OCI-LY7 (cell line): ENCODE data around the gene HS1BP3. TPM values are rescaled to one million over a fixed set of nuclear protein-coding genes. Genes with fewer than 3 reads are reported as not detected.

Source experiments
- BruUV-seq: library from RNA; stranded (reverse); fragments of 400-500 nt; replicated peaks from 2 replicates; lab custom pipeline; 2021; lab: Mats Ljungman, UMichigan
- CTCF ChIA-PET: fragments of 300-600 bp; sonication (Branson Sonifier 250); formaldehyde crosslinking; loops from one replicate; lab custom pipeline; 2022; ENCODE audit warnings: antibody characterized with exemption; ENCODE audit not compliant: unreplicated experiment; lab: Charles Lee
- POLR2A ChIA-PET: fragments of 300-600 bp; sonication (Branson Sonifier 250); formaldehyde crosslinking; loops from one replicate; lab custom pipeline; 2022; ENCODE audit warnings: antibody characterized with exemption; lab: Charles Lee
- DNase-seq: peaks from one replicate; pipeline ENCODE4 v3.0.0-alpha.2; 2015; ENCODE audit warnings: low spot score
- H2AFZ ChIP-seq: fragments of 200-600 bp; sonication (generic), shearing (Covaris generic); 2 replicates; pipeline ENCODE4 v1.6.1; 2014; ENCODE audit warnings: mild to moderate bottlenecking, antibody characterized with exemption, low read length, moderate library complexity
- H3K27ac ChIP-seq: fragments of 200-600 bp; sonication (generic); 2 replicates; pipeline ENCODE4 v1.5.1; 2014; ENCODE audit warnings: mixed run types, low read depth, mild to moderate bottlenecking, moderate library complexity, low read length, inconsistent platforms; ENCODE audit not compliant: poor library complexity, severe bottlenecking
- H3K36me3 ChIP-seq: fragments of 200-600 bp; sonication (generic); 2 replicates; pipeline ENCODE4 v1.6.1; 2014; ENCODE audit warnings: mild to moderate bottlenecking, antibody characterized with exemption, low read length, moderate library complexity, mixed read lengths; ENCODE audit not compliant: insufficient read depth
- H3K4me1 ChIP-seq: fragments of 200-600 bp; sonication (generic); 2 replicates; pipeline ENCODE4 v1.5.1; 2014; ENCODE audit warnings: mild to moderate bottlenecking, low read length; ENCODE audit not compliant: insufficient read depth, poor library complexity, severe bottlenecking
- H3K4me2 ChIP-seq: fragments of 200-600 bp; sonication (generic); 2 replicates; pipeline ENCODE4 v1.6.1; 2014; ENCODE audit warnings: mild to moderate bottlenecking, low read length
- H3K4me3 ChIP-seq: fragments of 200-600 bp; sonication (generic); 2 replicates; pipeline ENCODE4 v1.5.1; 2014; ENCODE audit warnings: mild to moderate bottlenecking, low read depth, low read length; ENCODE audit not compliant: poor library complexity, severe bottlenecking
- H3K79me2 ChIP-seq: fragments of 200-600 bp; sonication (generic); 2 replicates; pipeline ENCODE4 v1.6.1; 2016; ENCODE audit warnings: low read depth, mild to moderate bottlenecking, low read length, moderate library complexity, mixed read lengths; ENCODE audit not compliant: insufficient read depth
- H3K9me2 ChIP-seq: fragments of 200-600 bp; sonication (generic); 2 replicates; pipeline ENCODE4 v1.6.1; 2016; ENCODE audit warnings: mild to moderate bottlenecking, low read length, mixed read lengths; ENCODE audit not compliant: insufficient read depth
- H3K9me3 ChIP-seq: fragments of 200-600 bp; sonication (generic); 2 replicates; pipeline ENCODE4 v1.6.1; 2014; ENCODE audit warnings: mild to moderate bottlenecking, mixed run types, low read length, mixed read lengths
- H4K20me1 ChIP-seq: fragments of 200-600 bp; sonication (generic); 2 replicates; pipeline ENCODE4 v1.6.1; 2014; ENCODE audit warnings: mild to moderate bottlenecking, antibody characterized with exemption, low read length, moderate library complexity, mixed read lengths; ENCODE audit not compliant: insufficient read depth
- EZH2phosphoT487 ChIP-seq: fragments of 200-600 bp; sonication (generic); IDR thresholded peaks from 2 replicates; pipeline ENCODE4 v1.6.1; 2018; ENCODE audit warnings: low read depth, borderline replicate concordance, mild to moderate bottlenecking, mixed run types, antibody characterized with exemption, low read length, moderate library complexity, mixed read lengths
- intact Hi-C: fragments of 100-400 bp; cut with micrococcal nuclease; formaldehyde crosslinking; loops from one replicate; pipeline ENCODE4 v1.10.0; 2022; ENCODE audit not compliant: unreplicated experiment
- total RNA-seq, 2 experiments: library from RNA; depleted of rRNA in 1 of 2; stranded (reverse); fragments of >200 nt in 1 of 2; shearing (Covaris generic) in 1 of 2; gene quantifications; 2 replicates each; pipeline ENCODE4 v1.2.3, GENCODE V29; 2014 to 2022
- TF ChIP-seq, protein P1 (sequence below): fragments of 200-600 bp; sonication (generic); conservative IDR thresholded peaks from 2 replicates; pipeline ENCODE4 v1.5.1; 2014; ENCODE audit warnings: mild to moderate bottlenecking, antibody characterized with exemption, low read length, moderate library complexity, mixed read lengths

The HS1BP3 gene
- total RNA-seq, 2 experiments from 2014 or later: 10.6 to 15.2 TPM

- no peaks in the 10 kb centered on the region for H4K20me1 ChIP-seq
- DNase-seq: no peak
- ChIA-PET POLR2A (no interaction called here), CTCF (no interaction called here)
- no peak overlapping the region for H2AFZ ChIP-seq
- no TSS peak for BruUV-seq
- TF ChIP-seq, protein P1, sequence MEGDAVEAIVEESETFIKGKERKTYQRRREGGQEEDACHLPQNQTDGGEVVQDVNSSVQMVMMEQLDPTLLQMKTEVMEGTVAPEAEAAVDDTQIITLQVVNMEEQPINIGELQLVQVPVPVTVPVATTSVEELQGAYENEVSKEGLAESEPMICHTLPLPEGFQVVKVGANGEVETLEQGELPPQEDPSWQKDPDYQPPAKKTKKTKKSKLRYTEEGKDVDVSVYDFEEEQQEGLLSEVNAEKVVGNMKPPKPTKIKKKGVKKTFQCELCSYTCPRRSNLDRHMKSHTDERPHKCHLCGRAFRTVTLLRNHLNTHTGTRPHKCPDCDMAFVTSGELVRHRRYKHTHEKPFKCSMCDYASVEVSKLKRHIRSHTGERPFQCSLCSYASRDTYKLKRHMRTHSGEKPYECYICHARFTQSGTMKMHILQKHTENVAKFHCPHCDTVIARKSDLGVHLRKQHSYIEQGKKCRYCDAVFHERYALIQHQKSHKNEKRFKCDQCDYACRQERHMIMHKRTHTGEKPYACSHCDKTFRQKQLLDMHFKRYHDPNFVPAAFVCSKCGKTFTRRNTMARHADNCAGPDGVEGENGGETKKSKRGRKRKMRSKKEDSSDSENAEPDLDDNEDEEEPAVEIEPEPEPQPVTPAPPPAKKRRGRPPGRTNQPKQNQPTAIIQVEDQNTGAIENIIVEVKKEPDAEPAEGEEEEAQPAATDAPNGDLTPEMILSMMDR: no peak
- TF ChIP-seq EZH2phosphoT487: no peak
- H3K4me1 ChIP-seq: peaks cover 6% of the 10 kb centered on the region
- no peak overlapping the region for H3K4me2 ChIP-seq
- intact Hi-C loops: no loop called here
- no peak overlapping the region for H3K27ac ChIP-seq
- H3K9me2 ChIP-seq: no peaks in the 10 kb centered on the region
- no peaks in the 10 kb centered on the region for H3K36me3 ChIP-seq
- no peaks in the 10 kb centered on the region for H3K9me3 ChIP-seq
- H3K4me3 ChIP-seq: no peak overlapping the region
- no peaks in the 10 kb centered on the region for H3K79me2 ChIP-seq
These were observed 34.5 kb downstream of the HS1BP3 start for GRCh38 chr2:20616341-20616871.

GRCh38 chr2:20615466-20616241 lies 35.2 kb downstream of the HS1BP3 start:
- no peak overlapping the region for H3K4me2 ChIP-seq
- ChIA-PET POLR2A (interaction anchor here (0.9 to 1.2 kb wide), 2 partner anchors 9 to 24 kb away, joined by 3 to 4 read pairs; no protein-coding TSS in a partner anchor), CTCF (interaction anchor here (1.2 kb wide), 1 partner anchor 35 kb away, joined by 4 read pairs; the partner anchor contains the start of gene HS1BP3)
- H3K4me3 ChIP-seq: no peak overlapping the region
- H2AFZ ChIP-seq: no peak overlapping the region
- DNase-seq: no peak
- TF ChIP-seq, protein P1: no peak
- TF ChIP-seq EZH2phosphoT487: no peak
- no TSS peak for BruUV-seq
- no peaks in the 10 kb centered on the region for H4K20me1 ChIP-seq
- peaks cover 6% of the 10 kb centered on the region for H3K4me1 ChIP-seq
- H3K36me3 ChIP-seq: no peaks in the 10 kb centered on the region
- no peaks in the 10 kb centered on the region for H3K9me3 ChIP-seq
- no peak overlapping the region for H3K27ac ChIP-seq
- intact Hi-C loops: no loop called here
- H3K79me2 ChIP-seq: no peaks in the 10 kb centered on the region
- no peaks in the 10 kb centered on the region for H3K9me2 ChIP-seq

- H3K27ac ChIP-seq: no peak overlapping the region
- no peaks in the 10 kb centered on the region for H3K9me2 ChIP-seq
- H3K4me2 ChIP-seq: no peak overlapping the region
- peaks cover 6% of the 10 kb centered on the region for H3K4me1 ChIP-seq
- POLR2A ChIA-PET: interaction anchor here (0.9 to 1.2 kb wide), 2 partner anchors 9 to 25 kb away, joined by 3 to 4 read pairs; no protein-coding TSS in a partner anchor
- no peak overlapping the region for H3K4me3 ChIP-seq
- intact Hi-C loops: no loop called here
- H3K36me3 ChIP-seq: no peaks in the 10 kb centered on the region
- H3K9me3 ChIP-seq: no peaks in the 10 kb centered on the region
- no peak overlapping the region for H2AFZ ChIP-seq
- no peaks in the 10 kb centered on the region for H3K79me2 ChIP-seq
- H4K20me1 ChIP-seq: no peaks in the 10 kb centered on the region
- DNase-seq: no peak
- BruUV-seq: no TSS peak
- CTCF ChIA-PET: interaction anchor here (1.2 kb wide), 1 partner anchor 36 kb away, joined by 4 read pairs; the partner anchor contains the start of gene HS1BP3
- TF ChIP-seq, protein P1: no peak
- TF ChIP-seq EZH2phosphoT487: no peak
These were observed 35.8 kb downstream of the HS1BP3 start for GRCh38 chr2:20615068-20615465.
